Ishikawa (cell line): ENCODE data around the gene TWNK.

Experiments used
- CEBPB ChIP-seq: IDR thresholded peaks from 2 replicates; pipeline ENCODE4 v1.6.1; 2012
- CREB1 ChIP-seq: IDR thresholded peaks from 2 replicates; pipeline ENCODE4 v1.6.1; 2012; ENCODE audit warnings: low read depth
- EGR1 ChIP-seq: IDR thresholded peaks from 2 replicates; pipeline ENCODE4 v1.6.1; 2012
- EP300 ChIP-seq: IDR thresholded peaks from 2 replicates; pipeline ENCODE4 v1.6.1; 2012; ENCODE audit warnings: borderline replicate concordance
- FOXM1 ChIP-seq: IDR thresholded peaks from 2 replicates; pipeline ENCODE4 v1.6.1; 2012; ENCODE audit warnings: low read depth, borderline replicate concordance
- MAX ChIP-seq: IDR thresholded peaks from 2 replicates; pipeline ENCODE4 v1.6.1; 2012
- NFIC ChIP-seq: IDR thresholded peaks from 2 replicates; pipeline ENCODE4 v1.6.1; 2012
- RAD21 ChIP-seq: IDR thresholded peaks from 2 replicates; pipeline ENCODE4 v1.6.1; 2012; ENCODE audit warnings: low read depth
- REST ChIP-seq: IDR thresholded peaks from 2 replicates; pipeline ENCODE4 v1.6.1; 2012; ENCODE audit warnings: low read depth, mild to moderate bottlenecking
- TAF1 ChIP-seq: IDR thresholded peaks from 2 replicates; pipeline ENCODE4 v1.6.1; 2012; ENCODE audit warnings: low read depth, mild to moderate bottlenecking
- TCF12 ChIP-seq: IDR thresholded peaks from 2 replicates; pipeline ENCODE4 v1.6.1; 2012; ENCODE audit warnings: low read depth
- TEAD4 ChIP-seq: IDR thresholded peaks from 2 replicates; pipeline ENCODE4 v1.6.1; 2012
- USF1 ChIP-seq: IDR thresholded peaks from 2 replicates; pipeline ENCODE4 v1.6.1; 2012
- YY1 ChIP-seq: IDR thresholded peaks from 2 replicates; pipeline ENCODE4 v1.6.1; 2012; ENCODE audit warnings: low read depth
- ZBTB7A ChIP-seq: IDR thresholded peaks from 2 replicates; pipeline ENCODE4 v1.6.1; 2012; ENCODE audit warnings: low read depth

TWNK gene

GRCh38 chr10:100999742-101000126 is 12.4 kb downstream of the TWNK start, which contains the start of gene LZTS2:
Gene LZTS2, plus strand, starts transcription at chr10:100999808. Its CDS starts 2,731 bp downstream, at chr10:101002539.
- TF ChIP-seq EGR1: peak; percentile 72
- no peak for TF ChIP-seq REST

GRCh38 chr10:101000127-101000914 is 13.0 kb downstream of the TWNK start:
- no peak; the same call in 1 of the 2 replicates for TF ChIP-seq ZBTB7A
- no peak for TF ChIP-seq TEAD4
- no peak for TF ChIP-seq MAX
- no peak for TF ChIP-seq TCF12
- TF ChIP-seq EGR1: no peak
- no peak for TF ChIP-seq FOXM1
- TF ChIP-seq EP300: no peak
- TF ChIP-seq TAF1: no peak
- TF ChIP-seq NFIC: no peak
- TF ChIP-seq YY1: no peak
- no peak for TF ChIP-seq USF1
- no peak for TF ChIP-seq CEBPB
- TF ChIP-seq REST: no peak
- TF ChIP-seq CREB1: no peak
- no peak for TF ChIP-seq RAD21

- TF ChIP-seq NFIC (no peak), TCF12 (no peak), TAF1 (no peak), RAD21 (no peak), CREB1 (no peak), TEAD4 (no peak), YY1 (no peak), USF1 (no peak), ZBTB7A (no peak), EP300 (no peak), CEBPB (no peak), EGR1 (no peak), FOXM1 (no peak), REST (no peak), MAX (no peak)
Measured at GRCh38 chr10:101000915-101001658, 13.7 kb downstream of the TWNK start.

- TF ChIP-seq REST (no peak), YY1 (no peak), EGR1 (no peak), FOXM1 (no peak), CREB1 (no peak), NFIC (no peak), TEAD4 (no peak), CEBPB (no peak), ZBTB7A (no peak), RAD21 (no peak), MAX (no peak), USF1 (no peak), EP300 (no peak), TAF1 (no peak)
Measured at GRCh38 chr10:101001659-101002035, 14.3 kb downstream of the TWNK start.
